GM19467 (cell line): ENCODE measurements around the gene TMPRSS2.

Source experiments
- ATAC-seq: cut with Tn5 transposase; IDR thresholded peaks from one replicate; pipeline ENCODE4 v1.9.1; 2021; ENCODE audit warnings: mild to moderate bottlenecking, moderate library complexity; ENCODE audit not compliant: unreplicated experiment

TMPRSS2 gene

DNA sequence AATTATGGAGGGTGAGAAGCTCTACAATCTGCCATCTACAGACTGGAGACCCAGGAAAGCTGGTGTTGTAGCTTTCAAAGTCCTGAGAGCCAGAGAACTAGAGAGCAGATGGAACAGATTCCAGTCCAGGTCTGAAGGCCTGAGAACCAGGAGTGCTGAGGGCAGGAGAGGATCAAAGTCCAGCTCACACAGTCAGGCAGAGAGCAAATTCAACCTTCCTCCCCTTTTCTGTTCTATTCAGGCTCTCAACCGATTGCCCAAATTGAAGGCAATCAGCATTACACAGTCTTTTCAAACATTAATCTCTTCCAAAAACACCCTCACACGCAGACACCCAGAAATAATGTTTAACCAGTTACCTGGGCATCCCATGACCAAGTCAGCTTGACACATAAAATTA lies 2.5 kb upstream of the TMPRSS2 start:
- no peak for ATAC-seq

DNA sequence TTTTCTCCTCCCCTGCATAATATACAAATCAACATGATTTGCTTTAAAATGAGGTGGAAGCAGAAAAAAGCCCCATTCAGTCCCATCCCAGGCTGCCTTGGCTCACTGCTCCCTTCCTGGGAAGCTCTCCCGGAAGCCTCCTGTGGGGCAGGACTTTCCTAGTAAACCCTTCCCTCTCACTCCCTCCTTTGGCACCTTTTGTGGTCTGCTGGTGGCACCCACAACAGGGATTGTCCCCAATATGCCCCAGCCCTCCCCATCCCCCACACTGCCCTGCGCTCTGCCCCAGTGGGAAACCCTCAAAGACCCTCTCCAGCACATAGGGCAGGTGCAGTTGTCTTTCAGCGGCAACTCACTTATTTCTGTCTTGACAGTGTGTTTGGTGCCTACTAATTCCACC lies 1.8 kb upstream of the TMPRSS2 start:
- ATAC-seq: no peak

DNA sequence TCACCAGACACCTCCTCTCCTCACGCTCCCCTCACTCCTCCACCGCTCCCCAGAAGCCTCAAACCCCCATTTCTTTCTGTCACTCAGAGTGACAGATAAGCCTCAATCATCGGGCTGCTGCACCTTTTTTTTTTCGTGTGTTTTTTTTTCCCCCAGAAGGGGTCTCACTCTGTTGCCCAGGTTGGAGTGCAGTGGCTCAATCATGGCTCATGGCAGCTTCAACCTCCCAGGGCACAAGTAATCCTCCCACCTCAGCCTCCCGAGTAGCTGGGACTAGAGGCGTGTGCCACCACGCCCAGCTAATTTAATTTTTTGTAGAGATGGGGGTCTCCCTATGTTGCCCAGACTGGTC lies 1.2 kb upstream of the TMPRSS2 start:
- no peak for ATAC-seq

DNA sequence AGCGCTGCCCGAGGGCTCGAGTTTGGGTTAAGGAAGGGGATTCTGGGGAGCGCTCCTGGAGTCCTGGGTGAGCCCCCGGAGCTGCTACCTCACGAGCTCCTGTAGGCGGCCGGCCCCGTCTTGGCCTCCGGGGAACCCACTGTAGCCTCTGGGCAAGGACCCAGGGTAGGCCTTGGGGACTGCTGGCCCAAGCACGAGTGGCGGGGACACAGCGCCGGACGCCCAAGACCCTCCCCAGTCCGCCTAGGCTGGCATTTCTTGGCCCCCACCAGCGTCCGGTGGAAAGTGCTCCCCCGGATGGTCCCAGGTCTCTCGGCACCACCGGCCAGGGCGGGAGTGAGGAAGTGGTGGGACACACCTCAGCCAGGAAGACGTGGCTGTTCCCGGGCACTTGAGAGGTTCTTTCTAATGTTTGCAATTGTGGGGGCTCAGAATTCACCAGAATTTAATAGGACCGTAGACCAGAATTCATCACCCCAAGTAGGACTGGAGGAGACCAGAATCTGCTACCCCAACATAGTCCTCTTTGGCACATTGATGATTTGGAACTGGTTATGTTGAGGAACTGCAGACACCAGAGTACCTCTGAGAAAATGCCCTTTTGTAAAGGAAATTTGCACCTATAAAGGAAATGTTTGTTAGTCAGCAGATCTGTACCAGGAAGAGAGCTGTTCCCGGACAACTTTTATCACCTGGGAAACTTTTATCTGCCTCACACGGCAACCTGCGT lies 622 bp upstream of the TMPRSS2 start:
- ATAC-seq: no peak

DNA sequence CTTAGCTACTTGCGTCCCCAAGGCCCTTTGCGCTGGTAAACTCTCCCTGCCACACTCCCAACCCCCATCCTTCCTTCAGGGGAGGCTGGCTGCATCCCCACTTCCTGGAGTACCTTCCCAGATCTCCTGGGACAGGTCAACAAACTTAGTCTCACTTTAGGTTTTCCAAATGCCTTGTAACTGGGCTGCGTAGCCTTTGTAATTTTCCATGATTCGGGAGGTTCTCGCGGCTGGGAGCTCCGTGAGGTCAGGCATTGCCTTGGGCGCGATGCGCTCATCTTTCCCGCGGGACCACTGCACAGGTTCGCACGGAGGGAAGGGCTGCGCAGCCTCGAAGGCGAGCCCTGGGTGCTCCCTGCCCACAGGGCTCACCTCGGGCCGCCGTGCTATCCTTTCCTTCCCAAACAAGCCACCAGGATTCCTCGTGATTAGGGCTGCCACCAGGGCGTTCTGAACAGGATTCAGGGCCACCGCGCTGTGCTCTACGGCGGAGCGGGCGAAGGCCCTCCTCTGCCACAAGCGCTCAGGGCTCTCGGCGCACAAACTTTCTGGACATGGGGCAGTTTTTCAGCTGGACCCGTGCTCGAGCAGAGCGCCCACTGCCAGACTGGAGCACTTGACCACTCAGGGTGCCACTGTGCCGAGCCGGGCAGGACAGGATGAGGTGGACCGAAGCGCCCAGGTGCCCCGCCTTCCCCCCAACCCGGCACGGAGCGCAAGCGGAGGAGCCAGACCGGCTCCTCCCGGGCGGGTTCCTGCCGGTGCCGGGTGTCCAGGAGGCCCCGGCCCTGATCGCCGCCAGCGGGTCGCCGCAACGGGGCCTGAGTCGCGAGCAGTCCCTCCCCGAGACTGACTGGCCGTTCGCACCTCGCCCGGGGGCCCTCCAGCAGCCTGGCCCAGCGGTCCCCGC lies 1.1 kb downstream of the TMPRSS2 start:
- no peak for ATAC-seq

DNA sequence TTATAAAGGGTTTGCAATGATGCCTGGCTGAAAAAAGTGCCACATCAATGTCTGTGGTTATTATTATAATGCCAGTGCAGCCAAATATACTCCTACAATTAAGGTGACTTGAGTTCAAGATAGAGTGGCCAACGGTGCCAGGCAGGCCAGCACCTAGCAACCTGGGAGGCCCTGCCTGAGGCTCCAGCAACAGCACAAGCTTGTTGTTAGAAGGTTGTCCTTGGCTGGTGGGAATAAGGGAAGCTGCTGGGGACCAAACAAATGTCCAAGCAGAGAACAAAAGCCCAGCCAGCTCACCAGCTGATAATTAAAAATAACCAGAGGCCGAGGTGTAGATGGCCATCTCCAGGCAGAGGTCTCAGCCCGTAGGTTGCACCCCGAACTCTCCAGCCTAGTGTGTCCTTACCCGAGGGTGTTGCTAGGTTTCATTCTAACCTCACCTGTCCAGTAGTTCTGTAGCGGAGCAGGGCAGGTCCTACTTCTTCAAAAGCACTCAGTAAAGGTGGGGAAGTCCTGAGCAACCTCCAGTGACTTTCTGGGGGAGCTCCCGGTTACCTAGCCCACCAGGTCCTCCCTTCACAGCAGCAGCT lies 1.9 kb downstream of the TMPRSS2 start:
- ATAC-seq: no peak

DNA sequence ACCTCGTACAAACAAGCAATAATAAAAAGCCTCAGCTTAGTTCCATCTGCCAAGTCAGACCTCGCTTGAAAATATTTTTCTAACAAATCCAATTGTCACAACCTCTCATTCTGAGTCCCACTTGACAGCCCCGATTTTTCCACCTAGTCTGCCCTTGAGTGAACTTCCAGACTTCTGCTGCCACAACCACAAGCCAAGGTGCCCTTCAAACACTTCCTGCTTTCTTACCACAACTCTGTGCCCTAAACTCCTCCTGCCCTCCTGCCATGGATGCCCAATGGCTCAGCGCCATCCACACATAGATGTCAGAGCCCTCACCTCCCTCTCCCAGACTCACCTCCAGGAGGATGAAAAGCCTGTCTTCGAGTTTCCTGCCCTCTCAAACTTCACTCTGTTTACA lies 3.9 kb downstream of the TMPRSS2 start:
- ATAC-seq: no peak

DNA sequence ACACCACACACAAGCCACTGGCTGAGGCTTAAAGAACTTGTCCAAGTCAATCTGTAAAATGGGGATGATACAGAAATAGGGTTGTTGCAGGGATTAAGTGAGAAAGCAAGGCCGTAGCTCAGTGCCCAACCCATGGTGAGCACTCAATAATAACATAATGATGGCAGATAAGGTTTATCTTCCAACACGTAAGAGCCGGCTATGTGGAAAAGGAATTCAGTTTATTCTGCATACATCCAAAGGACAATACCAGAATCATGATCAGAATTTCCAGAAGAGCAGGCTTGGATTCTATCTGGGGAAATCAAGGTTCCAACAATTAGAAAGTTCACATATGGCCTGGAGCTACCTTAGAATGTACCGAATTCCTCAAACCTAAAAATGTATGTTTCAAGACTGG lies 4.6 kb downstream of the TMPRSS2 start:
- no peak for ATAC-seq

DNA sequence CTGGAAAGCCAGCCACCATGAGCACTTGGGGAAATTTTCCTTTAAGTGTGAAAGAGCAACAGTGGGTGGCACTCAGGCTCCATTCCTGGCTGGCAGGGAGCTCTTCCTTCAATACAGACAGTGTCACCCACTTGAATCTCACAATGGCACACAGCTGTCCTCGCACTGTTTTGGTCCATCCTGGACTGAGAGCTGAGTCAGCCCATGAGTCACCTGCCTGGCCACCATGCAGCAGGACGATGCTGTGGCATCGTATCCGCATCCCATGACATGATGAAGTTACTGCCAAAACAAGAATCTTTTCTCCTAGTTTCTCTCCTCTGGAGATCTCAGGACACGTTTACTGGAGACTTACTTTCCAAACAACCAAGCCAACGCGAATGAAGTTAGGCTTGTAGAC lies 6.0 kb downstream of the TMPRSS2 start:
- ATAC-seq: no peak

DNA sequence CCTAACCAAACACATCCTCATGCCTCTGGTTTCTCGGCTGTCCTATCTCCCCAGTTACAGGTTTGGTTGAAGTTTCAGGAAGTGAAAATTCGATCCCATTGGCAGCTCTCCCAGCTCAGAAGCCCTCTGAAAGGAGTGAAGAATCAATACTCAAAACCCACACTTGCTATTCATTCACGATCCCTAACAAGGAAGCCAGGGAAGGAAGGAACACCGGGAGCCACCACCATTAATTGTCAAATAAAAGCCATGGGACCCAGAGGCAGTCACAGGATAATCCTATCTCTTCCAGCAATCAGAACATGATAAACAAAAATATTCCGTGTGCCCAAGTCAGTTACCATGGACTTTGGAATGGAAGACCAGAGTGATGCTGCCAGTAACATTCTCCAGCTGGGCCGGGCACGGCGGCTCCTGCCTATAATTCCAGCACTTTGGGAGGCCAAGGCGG lies 7.0 kb downstream of the TMPRSS2 start:
- no peak for ATAC-seq

DNA sequence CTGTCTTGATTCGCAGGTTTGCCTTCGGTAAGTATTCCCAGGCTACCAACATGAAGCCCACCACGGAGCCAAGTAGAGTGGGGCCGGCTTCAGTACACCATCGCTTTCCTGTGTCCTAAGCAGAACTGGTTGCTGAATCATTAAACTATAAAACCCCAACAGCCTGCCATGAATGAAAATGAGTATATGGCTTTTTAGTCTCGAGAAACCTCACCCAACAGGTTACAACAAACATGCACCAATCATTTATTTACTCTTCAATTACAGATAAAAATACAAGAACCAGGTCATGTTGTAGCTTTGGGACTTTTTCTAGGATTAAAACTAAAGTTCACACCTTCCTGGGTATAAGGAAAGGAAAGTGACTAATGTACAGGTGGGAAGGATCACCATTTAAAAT lies 7.6 kb downstream of the TMPRSS2 start:
- no peak for ATAC-seq

DNA sequence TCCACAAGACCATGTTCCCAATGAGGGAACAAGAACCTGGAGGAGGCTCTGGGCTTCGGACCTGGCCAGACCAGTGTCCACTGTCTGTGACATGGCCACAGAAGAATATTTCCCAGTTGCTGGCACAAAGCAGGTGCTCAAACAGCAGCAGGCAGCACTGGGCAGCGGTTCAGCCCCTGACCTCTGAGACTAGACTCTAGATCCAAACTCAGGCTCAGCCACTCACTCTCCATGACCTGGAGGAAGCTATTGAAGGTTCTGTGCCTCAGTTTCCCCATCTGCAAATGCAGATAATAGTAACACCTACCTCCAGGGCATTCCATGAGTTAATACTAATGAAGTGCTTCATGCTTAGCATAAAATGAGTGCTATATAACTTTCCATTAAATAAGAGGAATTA lies 8.0 kb downstream of the TMPRSS2 start:
- no peak for ATAC-seq

DNA sequence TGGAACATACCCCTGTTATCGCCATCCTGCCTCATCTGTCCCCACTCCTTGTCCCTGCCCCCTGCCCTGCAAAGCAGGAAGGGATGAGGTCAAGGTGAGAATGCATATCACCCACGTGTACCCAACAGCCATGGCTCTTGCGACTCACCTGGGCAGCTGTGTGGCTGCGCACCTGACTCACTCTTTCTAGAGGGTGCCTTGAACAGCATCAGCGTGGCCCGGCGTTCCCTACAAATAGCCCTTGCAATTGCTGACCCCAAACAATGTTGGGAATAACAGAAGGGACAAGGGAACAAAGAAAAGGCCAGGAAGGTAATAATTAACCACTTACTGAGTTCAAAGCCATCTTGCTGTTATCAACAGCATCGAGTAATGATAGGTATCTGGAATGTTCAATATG lies 10.2 kb downstream of the TMPRSS2 start:
- no peak for ATAC-seq

DNA sequence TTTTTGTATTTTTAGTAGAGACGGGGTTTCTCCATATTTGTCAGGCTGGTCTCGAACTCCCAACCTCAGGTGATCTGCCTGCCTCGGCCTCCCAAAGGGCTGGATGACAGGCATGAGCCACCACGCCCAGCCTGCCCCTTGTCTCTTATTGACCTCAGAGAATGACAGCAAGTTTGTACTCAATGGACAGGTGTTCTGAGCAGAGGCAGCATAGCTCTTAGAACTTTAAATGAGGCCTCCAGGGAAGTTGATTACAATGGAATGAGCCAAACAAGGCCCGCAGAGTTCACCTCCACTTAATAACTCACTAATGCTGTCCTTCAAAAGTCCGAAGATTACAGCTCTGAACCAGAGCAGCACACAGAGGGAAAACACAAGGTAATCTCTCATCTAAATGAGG lies 10.9 kb downstream of the TMPRSS2 start:
- ATAC-seq: no peak

DNA sequence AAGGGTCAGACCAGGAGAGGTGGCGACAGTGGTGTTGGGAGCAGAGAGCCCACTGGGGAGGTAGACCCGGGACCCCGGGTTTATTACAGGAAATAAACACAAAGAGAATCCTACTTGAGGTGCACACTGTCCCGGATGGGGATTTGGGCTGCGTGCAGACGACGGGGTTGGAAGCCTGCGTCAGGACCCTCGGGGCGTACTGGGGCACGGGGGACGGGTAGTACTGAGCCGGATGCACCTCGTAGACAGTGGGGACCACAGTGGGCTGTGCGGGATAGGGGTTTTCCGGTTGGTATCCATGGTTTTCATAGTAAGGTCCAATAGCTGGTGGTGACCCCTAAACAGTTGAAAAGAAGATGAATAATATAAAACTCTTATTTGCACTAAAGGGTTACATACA lies 13.7 kb downstream of the TMPRSS2 start:
- no peak for ATAC-seq

DNA sequence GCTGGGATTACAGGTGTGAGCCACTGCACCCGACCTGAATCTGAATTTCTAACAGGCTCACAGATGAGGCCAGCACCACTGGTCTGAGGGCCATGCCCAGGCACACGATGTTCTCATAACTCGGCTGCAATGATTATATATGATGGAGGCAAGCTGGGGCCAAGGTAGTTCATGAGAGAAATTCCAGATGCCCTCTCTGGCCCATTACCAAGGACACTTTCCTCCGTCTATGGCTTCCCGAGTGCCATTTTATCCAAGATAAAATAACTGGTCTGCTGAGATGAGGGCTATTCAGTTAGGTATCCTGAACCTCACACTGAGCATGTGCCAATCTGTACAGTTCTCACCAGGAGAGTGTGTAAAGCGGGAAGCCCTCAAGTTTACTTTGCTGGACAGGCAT lies 16.5 kb downstream of the TMPRSS2 start:
- ATAC-seq: no peak

DNA sequence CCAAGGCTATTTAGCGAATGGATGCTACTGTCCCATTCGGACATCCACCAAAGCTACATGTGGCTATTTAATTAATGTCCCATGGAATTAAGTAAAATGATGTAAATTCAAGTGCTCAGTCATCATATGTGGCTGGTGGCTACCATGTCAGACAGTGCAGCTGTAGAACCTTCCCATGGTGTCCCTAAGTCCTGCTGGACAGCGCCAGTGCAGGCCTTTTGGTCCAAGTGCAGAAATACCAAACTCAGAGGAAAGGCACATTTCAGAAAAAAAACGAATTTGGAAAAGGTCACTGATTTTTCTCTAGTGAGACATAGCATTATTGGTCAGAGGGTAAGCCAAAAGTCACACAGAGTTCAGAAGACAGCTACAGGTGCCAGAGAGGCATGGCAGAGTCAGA lies 17.6 kb downstream of the TMPRSS2 start:
- ATAC-seq: no peak

DNA sequence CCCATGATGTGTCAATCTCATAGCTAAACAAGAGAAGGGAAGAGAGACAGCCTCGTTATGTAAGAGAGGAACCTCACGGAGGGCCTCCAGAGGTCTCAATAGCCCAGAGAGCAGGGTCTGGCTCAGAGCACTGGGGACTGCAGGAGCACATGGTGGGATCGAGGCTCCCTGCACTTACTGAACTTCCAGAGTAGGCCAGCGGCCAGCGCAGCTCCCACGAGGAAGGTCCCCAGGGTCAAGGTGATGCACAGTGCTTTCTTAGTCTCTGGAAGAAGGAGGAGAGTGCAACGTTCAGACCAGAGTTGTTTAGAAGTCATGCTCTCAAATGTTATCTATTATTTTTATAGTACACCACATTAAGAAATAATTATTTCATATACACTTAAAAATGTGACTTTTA lies 18.6 kb downstream of the TMPRSS2 start:
- ATAC-seq: no peak

DNA sequence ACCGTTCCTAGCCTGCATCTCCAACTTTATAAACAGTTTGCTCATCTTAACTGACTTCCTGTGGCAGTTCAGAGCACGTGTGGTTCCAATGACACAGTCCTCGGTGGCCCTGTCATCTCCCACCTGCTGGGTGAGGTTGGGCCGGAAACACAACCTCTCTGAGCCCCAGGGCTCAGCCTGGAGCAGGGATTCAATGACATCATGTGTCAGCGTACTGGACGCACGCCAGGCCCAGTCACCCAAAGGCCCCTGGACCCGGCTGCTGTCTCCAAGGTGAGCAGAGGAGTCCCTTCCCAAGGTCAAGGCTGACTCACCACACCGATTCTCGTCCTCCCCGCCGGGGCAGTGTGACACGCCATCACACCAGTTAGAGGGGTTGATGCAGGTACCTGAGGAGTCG lies 19.9 kb downstream of the TMPRSS2 start:
- ATAC-seq: no peak

DNA sequence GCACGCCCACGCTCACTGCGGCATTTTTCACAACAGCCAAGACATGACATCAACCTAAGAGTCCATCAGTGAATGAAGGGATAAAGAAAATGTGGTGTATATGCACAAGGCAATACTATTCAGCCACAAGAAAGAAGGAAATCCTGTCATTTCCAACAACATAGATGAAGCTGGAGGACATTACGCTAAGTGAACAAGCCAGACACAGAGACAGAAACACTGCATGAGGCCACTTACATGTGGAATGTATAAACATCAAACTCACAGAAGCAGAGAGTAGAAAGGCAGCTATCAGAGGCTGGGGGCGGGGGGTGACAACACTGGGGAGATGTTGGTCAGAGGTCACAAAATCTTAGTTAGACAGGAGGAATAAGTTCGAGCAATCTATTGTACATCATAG lies 20.9 kb downstream of the TMPRSS2 start:
- ATAC-seq: no peak

DNA sequence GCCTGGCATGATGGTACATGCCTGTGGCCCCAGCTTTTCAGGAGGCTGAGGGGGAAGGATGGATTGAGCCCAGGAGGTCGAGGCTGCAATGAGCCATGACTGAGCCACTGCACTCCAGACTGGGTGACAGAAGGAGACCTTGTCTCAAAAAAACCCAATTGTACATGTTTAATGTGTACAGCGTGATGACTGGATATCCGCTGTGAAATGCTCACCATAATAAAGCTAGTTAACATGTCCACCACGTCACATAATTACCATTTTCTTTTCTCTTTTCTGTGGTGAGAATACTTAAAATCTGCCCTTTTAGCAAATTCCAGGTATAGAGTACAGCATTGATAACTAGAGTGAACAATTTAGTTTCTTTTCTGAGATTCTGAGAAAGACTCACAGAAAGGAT lies 24.0 kb downstream of the TMPRSS2 start:
- ATAC-seq: no peak

DNA sequence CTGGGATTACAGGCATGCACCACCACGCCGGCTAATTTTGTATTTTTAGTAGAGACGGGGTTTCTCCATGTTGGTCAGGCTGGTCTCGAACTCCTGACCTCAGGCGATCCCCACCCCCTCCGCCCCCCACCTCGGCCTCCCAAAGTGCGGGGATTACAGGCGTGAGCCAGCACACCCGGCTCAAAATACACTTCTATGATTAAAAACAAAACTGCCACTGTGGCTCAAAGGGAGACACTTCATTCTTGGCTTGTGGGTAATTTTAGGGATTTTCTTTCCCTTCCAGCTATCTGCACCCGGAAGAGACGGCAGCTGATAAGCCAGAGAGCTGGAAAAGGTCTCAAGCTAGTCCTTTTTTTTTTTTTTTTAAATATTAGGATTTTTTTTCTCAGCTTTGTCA lies 24.5 kb downstream of the TMPRSS2 start:
- ATAC-seq: no peak
